ENCODE data around the gene REST. TPM values are rescaled to one million over a fixed set of nuclear protein-coding genes. Genes with fewer than 3 reads are reported as not detected.

Gene REST
- total RNA-seq, 3 donors from 2014 or later (not counting 1 experiment from before 2014, with no cell fraction given): 52.1 to 71.3 (median 67.6) TPM

- no peak for TF ChIP-seq CTCF (IDR thresholded peaks at IDR 0.05)
- WGBS (ENCODE audit: insufficient coverage): 8% methylated on average over 18 of the region's 21 CpGs
- no peaks in the 10 kb centered on the region for H3K27me3 ChIP-seq (ENCODE audit: control insufficient read depth, insufficient read depth, low read length)
- peaks cover 2% of the 10 kb centered on the region for H3K36me3 ChIP-seq (ENCODE audit: control insufficient read depth, insufficient read depth, low read length)
- DNase-seq (peak; percentile 59 to 71), ATAC-seq (peak; percentile 28 to 44 (median 28))
- H3K9me3 ChIP-seq (ENCODE audit: control insufficient read depth, insufficient read depth, low read length): no peaks in the 10 kb centered on the region
- H3K4me1 Mint-ChIP-seq: peaks cover 64 to 69% of the 10 kb centered on the region in 2 donors
- peak overlapping the region; percentile 98 to 100 for H3K27ac Mint-ChIP-seq
- peak overlapping the region; percentile 100 for H3K4me3 Mint-ChIP-seq
- H3K4me1 ChIP-seq (ENCODE audit: control insufficient read depth, insufficient read depth, low read length): peaks cover 45% of the 10 kb centered on the region
- no peaks in the 10 kb centered on the region for H3K27me3 Mint-ChIP-seq (ENCODE audit: low read depth in 2 of 2)
- no peaks in the 10 kb centered on the region for H3K9me3 Mint-ChIP-seq
- H3K27ac ChIP-seq (ENCODE audit: low read length): peak overlapping the region; percentile 74
- H3K4me3 ChIP-seq (ENCODE audit: low read length): peak overlapping the region; percentile 99
- no peaks in the 10 kb centered on the region for H3K36me3 Mint-ChIP-seq
- intact Hi-C loops (cut with micrococcal nuclease): loop anchor here (1.0 to 5.0 kb wide), 3 partner anchors 70 to 133 kb away; partner anchors contain the start of gene IGFBP7
Measured at GRCh38 chr4:56979421-56980072, 71.8 kb downstream of the REST start.

GRCh38 chr4:56981795-56982201 lies 74.1 kb downstream of the REST start:
- H3K4me3 Mint-ChIP-seq: peak overlapping the region; percentile 47
- H3K4me1 Mint-ChIP-seq: peaks cover 59 to 66% of the 10 kb centered on the region in 2 donors
- H3K27ac Mint-ChIP-seq: peak overlapping the region; percentile 98 to 100
- WGBS (ENCODE audit: insufficient coverage): 44% methylated on average over 2 of the region's 4 CpGs
- H3K9me3 Mint-ChIP-seq: no peaks in the 10 kb centered on the region
- no peaks in the 10 kb centered on the region for H3K27me3 Mint-ChIP-seq (ENCODE audit: low read depth in 2 of 2)
- ATAC-seq: no peak
- Histone ChIP-seq H3K4me3 (ENCODE audit: low read length) (no peak overlapping the region), H3K4me1 (ENCODE audit: control insufficient read depth, insufficient read depth, low read length) (peaks cover 23% of the 10 kb centered on the region), H3K27me3 (ENCODE audit: control insufficient read depth, insufficient read depth, low read length) (no peaks in the 10 kb centered on the region), H3K9me3 (ENCODE audit: control insufficient read depth, insufficient read depth, low read length) (no peaks in the 10 kb centered on the region), H3K27ac (ENCODE audit: low read length) (no peak overlapping the region), H3K36me3 (ENCODE audit: control insufficient read depth, insufficient read depth, low read length) (peaks cover 20% of the 10 kb centered on the region)
- H3K36me3 Mint-ChIP-seq: no peaks in the 10 kb centered on the region
- DNase-seq: peak in 1 of 2 donors; percentile 21
- no peak for TF ChIP-seq CTCF (IDR thresholded peaks at IDR 0.05)
- intact Hi-C loops (cut with micrococcal nuclease): no loop called here

GRCh38 chr4:56986192-56986591 lies 78.5 kb downstream of the REST start:
- no peak overlapping the region for H3K4me3 ChIP-seq (ENCODE audit: low read length)
- intact Hi-C loops (cut with micrococcal nuclease): no loop called here
- no peak overlapping the region for H3K27ac ChIP-seq (ENCODE audit: low read length)
- no peak overlapping the region for H3K4me3 Mint-ChIP-seq
- 100% methylated on average over 1 of the region's 1 CpG for WGBS (ENCODE audit: insufficient coverage)
- peaks cover 54 to 59% of the 10 kb centered on the region in 2 donors for H3K4me1 Mint-ChIP-seq
- peaks cover 4% of the 10 kb centered on the region for H3K4me1 ChIP-seq (ENCODE audit: control insufficient read depth, insufficient read depth, low read length)
- DNase-seq (no peak), ATAC-seq (no peak)
- peaks cover 56% of the 10 kb centered on the region for H3K36me3 ChIP-seq (ENCODE audit: control insufficient read depth, insufficient read depth, low read length)
- no peak for TF ChIP-seq CTCF (IDR thresholded peaks at IDR 0.05)
- H3K27me3 Mint-ChIP-seq (ENCODE audit: low read depth in 2 of 2): no peaks in the 10 kb centered on the region
- no peaks in the 10 kb centered on the region for H3K9me3 Mint-ChIP-seq
- H3K36me3 Mint-ChIP-seq: no peaks in the 10 kb centered on the region
- H3K27me3 ChIP-seq (ENCODE audit: control insufficient read depth, insufficient read depth, low read length): no peaks in the 10 kb centered on the region
- H3K9me3 ChIP-seq (ENCODE audit: control insufficient read depth, insufficient read depth, low read length): no peaks in the 10 kb centered on the region
- H3K27ac Mint-ChIP-seq: no peak overlapping the region

- intact Hi-C loops (cut with micrococcal nuclease): no loop called here
- ATAC-seq: no peak
- peaks cover 61% of the 10 kb centered on the region for H3K36me3 ChIP-seq (ENCODE audit: control insufficient read depth, insufficient read depth, low read length)
- no peaks in the 10 kb centered on the region for H3K9me3 ChIP-seq (ENCODE audit: control insufficient read depth, insufficient read depth, low read length)
- Mint-ChIP-seq H3K4me1 (peaks cover 54 to 59% of the 10 kb centered on the region in 2 donors), H3K27ac (no peak overlapping the region), H3K36me3 (peaks cover 5% of the 10 kb centered on the region), H3K9me3 (no peaks in the 10 kb centered on the region), H3K4me3 (no peak overlapping the region), H3K27me3 (ENCODE audit: low read depth in 2 of 2) (no peaks in the 10 kb centered on the region)
- peaks cover 4% of the 10 kb centered on the region for H3K4me1 ChIP-seq (ENCODE audit: control insufficient read depth, insufficient read depth, low read length)
- WGBS (ENCODE audit: insufficient coverage): 100% methylated on average over 2 of the region's 3 CpGs
- no peak for DNase-seq
- H3K27me3 ChIP-seq (ENCODE audit: control insufficient read depth, insufficient read depth, low read length): no peaks in the 10 kb centered on the region
- no peak for TF ChIP-seq CTCF (IDR thresholded peaks at IDR 0.05)
- H3K27ac ChIP-seq (ENCODE audit: low read length): no peak overlapping the region
- H3K4me3 ChIP-seq (ENCODE audit: low read length): no peak overlapping the region
Measured at GRCh38 chr4:56986952-56987351, 79.3 kb downstream of the REST start.
